Breast epithelium (tissue), 3 donors: ENCODE data around the gene FOXL1.

Experiments used
- POLR2A ChIP-seq: fragments of 450-650 bp; IDR thresholded peaks from one replicate; pipeline ENCODE4 v1.6.1; 2016; ENCODE audit warnings: antibody characterized with exemption, mild to moderate bottlenecking, moderate library complexity
- POLR2AphosphoS5 ChIP-seq, 3 donors: sonication (generic); formaldehyde crosslinking; IDR thresholded peaks; one replicate each; pipeline ENCODE4 v1.6.1; 2017; ENCODE audit warnings: antibody characterized with exemption in 3 of 3
- TF ChIP-seq, protein P1 (sequence below), 3 donors: fragments of 450-650 bp; IDR thresholded peaks; one replicate each; pipeline ENCODE4 v1.5.1; 2016 to 2017; ENCODE audit warnings: antibody characterized with exemption in 3 of 3, mild to moderate bottlenecking in 3 of 3, moderate library complexity in 3 of 3

DNA sequence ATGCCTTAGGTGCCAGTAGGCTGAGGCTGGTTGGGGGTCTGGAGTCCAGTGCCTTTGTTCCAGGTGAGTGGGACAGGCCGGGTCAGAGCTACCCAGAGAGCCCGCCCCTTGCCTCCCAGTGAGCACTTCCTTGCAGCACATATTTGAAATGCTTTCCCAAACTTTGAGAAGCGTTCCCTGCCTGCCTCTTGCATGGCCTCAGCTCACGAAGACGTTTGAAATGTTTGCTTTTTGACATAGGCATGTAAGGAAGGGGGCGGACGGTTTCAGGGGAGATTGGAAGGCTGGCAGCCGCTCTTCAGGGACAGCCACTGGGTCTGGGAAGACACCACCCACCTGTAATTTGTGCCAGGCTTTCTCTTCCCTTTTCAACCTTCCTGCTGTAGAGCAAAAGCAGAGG lies 5.1 kb upstream of the FOXL1 start:
- TF ChIP-seq, protein P1, sequence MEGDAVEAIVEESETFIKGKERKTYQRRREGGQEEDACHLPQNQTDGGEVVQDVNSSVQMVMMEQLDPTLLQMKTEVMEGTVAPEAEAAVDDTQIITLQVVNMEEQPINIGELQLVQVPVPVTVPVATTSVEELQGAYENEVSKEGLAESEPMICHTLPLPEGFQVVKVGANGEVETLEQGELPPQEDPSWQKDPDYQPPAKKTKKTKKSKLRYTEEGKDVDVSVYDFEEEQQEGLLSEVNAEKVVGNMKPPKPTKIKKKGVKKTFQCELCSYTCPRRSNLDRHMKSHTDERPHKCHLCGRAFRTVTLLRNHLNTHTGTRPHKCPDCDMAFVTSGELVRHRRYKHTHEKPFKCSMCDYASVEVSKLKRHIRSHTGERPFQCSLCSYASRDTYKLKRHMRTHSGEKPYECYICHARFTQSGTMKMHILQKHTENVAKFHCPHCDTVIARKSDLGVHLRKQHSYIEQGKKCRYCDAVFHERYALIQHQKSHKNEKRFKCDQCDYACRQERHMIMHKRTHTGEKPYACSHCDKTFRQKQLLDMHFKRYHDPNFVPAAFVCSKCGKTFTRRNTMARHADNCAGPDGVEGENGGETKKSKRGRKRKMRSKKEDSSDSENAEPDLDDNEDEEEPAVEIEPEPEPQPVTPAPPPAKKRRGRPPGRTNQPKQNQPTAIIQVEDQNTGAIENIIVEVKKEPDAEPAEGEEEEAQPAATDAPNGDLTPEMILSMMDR (IDR thresholded peaks at IDR 0.05): no peak
- TF ChIP-seq POLR2A (no peak), POLR2AphosphoS5 (IDR thresholded peaks at IDR 0.05) (no peak)
